Stimulated activated CD4-positive, alpha-beta T cell treated with anti-CD3 and anti-CD28 coated beads, Interleukin-2, amount 100 ng/mL, for 24 hours (primary cell): ENCODE measurements around the gene PXMP4.

Experiments
- DNase-seq, 2 donors: peaks; one replicate each; pipeline ENCODE4 v3.0.0-alpha.2; 2020

Gene PXMP4

DNA sequence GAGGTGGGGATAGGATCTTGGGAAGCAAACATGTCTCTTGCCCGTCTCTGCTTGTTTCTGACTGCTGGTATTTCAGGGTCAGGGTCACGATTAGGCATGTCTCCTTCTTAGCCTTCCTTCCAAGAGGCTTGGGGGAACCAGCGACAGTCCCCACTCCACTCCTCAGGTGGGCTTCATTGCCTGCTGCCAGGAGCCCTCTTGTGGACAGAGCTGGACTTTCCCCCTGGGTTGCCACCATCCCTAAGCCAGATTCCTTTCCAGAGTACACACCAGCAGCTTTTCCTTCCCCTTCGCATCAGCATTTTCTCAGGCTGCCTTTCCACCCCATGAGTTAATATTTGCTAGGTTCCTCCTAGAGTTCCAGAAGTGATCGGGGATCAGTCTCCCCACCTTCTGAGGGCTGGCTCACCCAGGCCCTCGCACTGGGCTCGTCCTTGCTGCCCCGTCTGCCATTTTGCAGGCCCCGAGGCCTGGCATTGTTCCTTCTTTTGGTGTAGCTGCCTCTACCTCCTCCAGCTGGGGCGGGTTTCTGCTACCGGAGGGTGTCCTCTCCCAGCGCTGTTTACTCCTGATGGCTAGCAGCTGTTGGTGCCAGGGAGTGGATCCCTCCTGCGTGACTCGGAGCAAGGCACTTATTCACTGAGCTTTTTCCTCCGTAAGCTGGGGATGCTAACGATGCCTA is 66.8 kb downstream of the PXMP4 start:
- peak; percentile 38 to 47 for DNase-seq
